GM23338 (cell line): ENCODE data around the gene SH3RF3. TPM values are rescaled to one million over a fixed set of nuclear protein-coding genes. Genes with fewer than 3 reads are reported as not detected.

Source experiments
- ATAC-seq: fragments of 200-7000 bp; cut with Tn5 transposase; 3 replicates; pipeline ENCODE4 v1.9.1; 2020
- DNase-seq: peaks from one replicate; pipeline ENCODE4 v3.0.0-alpha.2; 2015; ENCODE audit warnings: low spot score
- H2AFZ ChIP-seq: fragments of 200-600 bp; sonication (generic); 2 replicates; pipeline ENCODE4 v1.8.0; 2016; ENCODE audit warnings: antibody characterized with exemption, mild to moderate bottlenecking, moderate library complexity
- H3F3A ChIP-seq: fragments of 200-600 bp; sonication (generic); replicated peaks from 2 replicates; pipeline ENCODE4 v1.8.0; 2017; ENCODE audit warnings: antibody characterized with exemption, mixed run types, low read depth
- H3K27ac ChIP-seq: fragments of 200-600 bp; sonication (generic); 2 replicates; pipeline ENCODE4 v1.6.1; 2016; ENCODE audit warnings: low read depth
- H3K27me3 ChIP-seq: fragments of 200-600 bp; sonication (generic); 2 replicates; pipeline ENCODE4 v1.8.0; 2016; ENCODE audit warnings: mild to moderate bottlenecking, mixed run types, moderate library complexity; ENCODE audit not compliant: insufficient read depth
- H3K36me3 ChIP-seq: fragments of 200-600 bp; sonication (generic); 2 replicates; pipeline ENCODE4 v1.8.0; 2016; ENCODE audit warnings: mild to moderate bottlenecking; ENCODE audit not compliant: insufficient read depth
- H3K4me1 ChIP-seq: fragments of 200-600 bp; sonication (generic); 2 replicates; pipeline ENCODE4 v1.8.0; 2016; ENCODE audit warnings: mild to moderate bottlenecking, moderate library complexity; ENCODE audit not compliant: insufficient read depth
- H3K4me2 ChIP-seq: fragments of 200-600 bp; sonication (generic); 2 replicates; pipeline ENCODE4 v1.7.1; 2017; ENCODE audit warnings: mixed run types
- H3K4me3 ChIP-seq: fragments of 200-600 bp; sonication (generic); 2 replicates; pipeline ENCODE4 v1.6.1; 2016; ENCODE audit warnings: mixed run types
- H3K79me2 ChIP-seq: fragments of 200-600 bp; sonication (generic); replicated peaks from 2 replicates; pipeline ENCODE4 v1.8.0; 2017; ENCODE audit warnings: mild to moderate bottlenecking; ENCODE audit not compliant: insufficient read depth
- H3K9me2 ChIP-seq: fragments of 200-600 bp; sonication (generic); 2 replicates; pipeline ENCODE4 v1.8.0; 2017; ENCODE audit not compliant: insufficient read depth
- H4K20me1 ChIP-seq: fragments of 200-600 bp; sonication (generic); replicated peaks from 2 replicates; pipeline ENCODE4 v1.8.0; 2017; ENCODE audit warnings: mild to moderate bottlenecking; ENCODE audit not compliant: insufficient read depth
- H3K27ac Mint-ChIP-seq: 2 replicates; pipeline ENCODE4 v1.8.0; 2020; ENCODE audit warnings: inconsistent platforms, mild to moderate bottlenecking, moderate library complexity, mixed read lengths
- H3K27me3 Mint-ChIP-seq: 3 replicates; pipeline ENCODE4 v1.8.0; 2022; ENCODE audit warnings: low read depth, mild to moderate bottlenecking, moderate library complexity, mixed read lengths, inconsistent platforms; ENCODE audit not compliant: insufficient read depth, poor library complexity
- H3K36me3 Mint-ChIP-seq: 3 replicates; pipeline ENCODE4 v1.8.0; 2021; ENCODE audit warnings: low read depth, mild to moderate bottlenecking, inconsistent platforms, moderate library complexity, mixed read lengths
- H3K4me1 Mint-ChIP-seq: 3 replicates; pipeline ENCODE4 v1.8.0; 2020; ENCODE audit warnings: mild to moderate bottlenecking, inconsistent platforms, mixed read lengths
- H3K4me3 Mint-ChIP-seq: 3 replicates; pipeline ENCODE4 v1.8.0; 2021; ENCODE audit warnings: moderate library complexity, mild to moderate bottlenecking, inconsistent platforms, mixed read lengths
- H3K9me3 Mint-ChIP-seq: 3 replicates; pipeline ENCODE4 v1.8.0; 2020; ENCODE audit warnings: moderate library complexity, mild to moderate bottlenecking, inconsistent platforms, mixed read lengths
- CREB1 ChIP-seq: fragments of 250-450 bp; sonication (Bioruptor Pico); IDR thresholded peaks from 2 replicates; pipeline ENCODE4 v1.5.0; 2020; ENCODE audit warnings: low read depth, mild to moderate bottlenecking, moderate library complexity
- EZH2 ChIP-seq: fragments of 200-600 bp; sonication (generic); IDR thresholded peaks from one replicate; pipeline ENCODE4 v1.8.0; 2017; ENCODE audit warnings: antibody characterized with exemption, mild to moderate bottlenecking, low read depth; ENCODE audit not compliant: unreplicated experiment
- ZNF114 ChIP-seq: fragments of 250-450 bp; sonication (Bioruptor Pico); IDR thresholded peaks from 2 replicates; pipeline ENCODE4 v1.5.0; 2020; ENCODE audit warnings: mild to moderate bottlenecking, moderate library complexity
- polyA plus RNA-seq: library from polyadenylated mRNA; unstranded; fragments of >200 nt; fragmentation: Nextera tagmentation; extraction: Ambion mirVana; gene quantifications from 2 replicates; pipeline ENCODE4 v1.2.1, GENCODE V29; 2016
- total RNA-seq: library from RNA; depleted of rRNA; stranded (reverse); fragments of >200 nt; shearing (Covaris generic); gene quantifications from 2 replicates; pipeline ENCODE4 v1.2.3, GENCODE V29; 2014
- TF ChIP-seq, protein P1 (sequence below): IDR thresholded peaks from 2 replicates; pipeline ENCODE4 v1.6.1; 2016; ENCODE audit warnings: antibody characterized with exemption
- TF ChIP-seq, protein P2 (sequence below): IDR thresholded peaks from one replicate; pipeline ENCODE4 v1.6.1; 2018; ENCODE audit warnings: antibody characterized with exemption; ENCODE audit not compliant: unreplicated experiment
- TF ChIP-seq, protein P3 (sequence below): fragments of 250-450 bp; sonication (Bioruptor Pico); IDR thresholded peaks from 2 replicates; pipeline ENCODE4 v1.5.0; 2020; ENCODE audit warnings: mild to moderate bottlenecking, moderate library complexity

The SH3RF3 gene
- total and polyA plus RNA-seq, 2 experiments from 2014 or later, result 0.11 to 0.63 TPM

GRCh38 chr2:109384308-109385271 is 255.6 kb downstream of the SH3RF3 start:
- Histone ChIP-seq H3K79me2 (no peaks in the 10 kb centered on the region), H3K4me3 (no peak overlapping the region), H3K27ac (no peak overlapping the region), H3K9me2 (no peaks in the 10 kb centered on the region), H3K4me2 (0 out of 2 replicates have a peak overlapping the region, but pooled peaks have one; percentile 42), H4K20me1 (no peaks in the 10 kb centered on the region), H3F3A (0 out of 2 replicates have a peak, but pooled peaks cover 6% of the 10 kb centered on the region), H3K27me3 (no peaks in the 10 kb centered on the region), H3K36me3 (no peaks in the 10 kb centered on the region), H2AFZ (no peak overlapping the region), H3K4me1 (peaks cover 28% of the 10 kb centered on the region)
- Mint-ChIP-seq H3K4me3 (no peak overlapping the region), H3K27ac (no peak overlapping the region), H3K36me3 (no peaks in the 10 kb centered on the region), H3K27me3 (peaks cover 13% of the 10 kb centered on the region), H3K4me1 (peaks cover 51% of the 10 kb centered on the region), H3K9me3 (no peaks in the 10 kb centered on the region)
- DNase-seq (no peak), ATAC-seq (no peak)
- no peak for TF ChIP-seq ZNF114 (CRISPR knock-in tag)
- no peak for TF ChIP-seq EZH2
- TF ChIP-seq, protein P1, sequence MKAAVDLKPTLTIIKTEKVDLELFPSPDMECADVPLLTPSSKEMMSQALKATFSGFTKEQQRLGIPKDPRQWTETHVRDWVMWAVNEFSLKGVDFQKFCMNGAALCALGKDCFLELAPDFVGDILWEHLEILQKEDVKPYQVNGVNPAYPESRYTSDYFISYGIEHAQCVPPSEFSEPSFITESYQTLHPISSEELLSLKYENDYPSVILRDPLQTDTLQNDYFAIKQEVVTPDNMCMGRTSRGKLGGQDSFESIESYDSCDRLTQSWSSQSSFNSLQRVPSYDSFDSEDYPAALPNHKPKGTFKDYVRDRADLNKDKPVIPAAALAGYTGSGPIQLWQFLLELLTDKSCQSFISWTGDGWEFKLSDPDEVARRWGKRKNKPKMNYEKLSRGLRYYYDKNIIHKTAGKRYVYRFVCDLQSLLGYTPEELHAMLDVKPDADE, result no peak
- TF ChIP-seq, protein P2, sequence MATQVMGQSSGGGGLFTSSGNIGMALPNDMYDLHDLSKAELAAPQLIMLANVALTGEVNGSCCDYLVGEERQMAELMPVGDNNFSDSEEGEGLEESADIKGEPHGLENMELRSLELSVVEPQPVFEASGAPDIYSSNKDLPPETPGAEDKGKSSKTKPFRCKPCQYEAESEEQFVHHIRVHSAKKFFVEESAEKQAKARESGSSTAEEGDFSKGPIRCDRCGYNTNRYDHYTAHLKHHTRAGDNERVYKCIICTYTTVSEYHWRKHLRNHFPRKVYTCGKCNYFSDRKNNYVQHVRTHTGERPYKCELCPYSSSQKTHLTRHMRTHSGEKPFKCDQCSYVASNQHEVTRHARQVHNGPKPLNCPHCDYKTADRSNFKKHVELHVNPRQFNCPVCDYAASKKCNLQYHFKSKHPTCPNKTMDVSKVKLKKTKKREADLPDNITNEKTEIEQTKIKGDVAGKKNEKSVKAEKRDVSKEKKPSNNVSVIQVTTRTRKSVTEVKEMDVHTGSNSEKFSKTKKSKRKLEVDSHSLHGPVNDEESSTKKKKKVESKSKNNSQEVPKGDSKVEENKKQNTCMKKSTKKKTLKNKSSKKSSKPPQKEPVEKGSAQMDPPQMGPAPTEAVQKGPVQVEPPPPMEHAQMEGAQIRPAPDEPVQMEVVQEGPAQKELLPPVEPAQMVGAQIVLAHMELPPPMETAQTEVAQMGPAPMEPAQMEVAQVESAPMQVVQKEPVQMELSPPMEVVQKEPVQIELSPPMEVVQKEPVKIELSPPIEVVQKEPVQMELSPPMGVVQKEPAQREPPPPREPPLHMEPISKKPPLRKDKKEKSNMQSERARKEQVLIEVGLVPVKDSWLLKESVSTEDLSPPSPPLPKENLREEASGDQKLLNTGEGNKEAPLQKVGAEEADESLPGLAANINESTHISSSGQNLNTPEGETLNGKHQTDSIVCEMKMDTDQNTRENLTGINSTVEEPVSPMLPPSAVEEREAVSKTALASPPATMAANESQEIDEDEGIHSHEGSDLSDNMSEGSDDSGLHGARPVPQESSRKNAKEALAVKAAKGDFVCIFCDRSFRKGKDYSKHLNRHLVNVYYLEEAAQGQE, result no peak
- TF ChIP-seq, protein P3, sequence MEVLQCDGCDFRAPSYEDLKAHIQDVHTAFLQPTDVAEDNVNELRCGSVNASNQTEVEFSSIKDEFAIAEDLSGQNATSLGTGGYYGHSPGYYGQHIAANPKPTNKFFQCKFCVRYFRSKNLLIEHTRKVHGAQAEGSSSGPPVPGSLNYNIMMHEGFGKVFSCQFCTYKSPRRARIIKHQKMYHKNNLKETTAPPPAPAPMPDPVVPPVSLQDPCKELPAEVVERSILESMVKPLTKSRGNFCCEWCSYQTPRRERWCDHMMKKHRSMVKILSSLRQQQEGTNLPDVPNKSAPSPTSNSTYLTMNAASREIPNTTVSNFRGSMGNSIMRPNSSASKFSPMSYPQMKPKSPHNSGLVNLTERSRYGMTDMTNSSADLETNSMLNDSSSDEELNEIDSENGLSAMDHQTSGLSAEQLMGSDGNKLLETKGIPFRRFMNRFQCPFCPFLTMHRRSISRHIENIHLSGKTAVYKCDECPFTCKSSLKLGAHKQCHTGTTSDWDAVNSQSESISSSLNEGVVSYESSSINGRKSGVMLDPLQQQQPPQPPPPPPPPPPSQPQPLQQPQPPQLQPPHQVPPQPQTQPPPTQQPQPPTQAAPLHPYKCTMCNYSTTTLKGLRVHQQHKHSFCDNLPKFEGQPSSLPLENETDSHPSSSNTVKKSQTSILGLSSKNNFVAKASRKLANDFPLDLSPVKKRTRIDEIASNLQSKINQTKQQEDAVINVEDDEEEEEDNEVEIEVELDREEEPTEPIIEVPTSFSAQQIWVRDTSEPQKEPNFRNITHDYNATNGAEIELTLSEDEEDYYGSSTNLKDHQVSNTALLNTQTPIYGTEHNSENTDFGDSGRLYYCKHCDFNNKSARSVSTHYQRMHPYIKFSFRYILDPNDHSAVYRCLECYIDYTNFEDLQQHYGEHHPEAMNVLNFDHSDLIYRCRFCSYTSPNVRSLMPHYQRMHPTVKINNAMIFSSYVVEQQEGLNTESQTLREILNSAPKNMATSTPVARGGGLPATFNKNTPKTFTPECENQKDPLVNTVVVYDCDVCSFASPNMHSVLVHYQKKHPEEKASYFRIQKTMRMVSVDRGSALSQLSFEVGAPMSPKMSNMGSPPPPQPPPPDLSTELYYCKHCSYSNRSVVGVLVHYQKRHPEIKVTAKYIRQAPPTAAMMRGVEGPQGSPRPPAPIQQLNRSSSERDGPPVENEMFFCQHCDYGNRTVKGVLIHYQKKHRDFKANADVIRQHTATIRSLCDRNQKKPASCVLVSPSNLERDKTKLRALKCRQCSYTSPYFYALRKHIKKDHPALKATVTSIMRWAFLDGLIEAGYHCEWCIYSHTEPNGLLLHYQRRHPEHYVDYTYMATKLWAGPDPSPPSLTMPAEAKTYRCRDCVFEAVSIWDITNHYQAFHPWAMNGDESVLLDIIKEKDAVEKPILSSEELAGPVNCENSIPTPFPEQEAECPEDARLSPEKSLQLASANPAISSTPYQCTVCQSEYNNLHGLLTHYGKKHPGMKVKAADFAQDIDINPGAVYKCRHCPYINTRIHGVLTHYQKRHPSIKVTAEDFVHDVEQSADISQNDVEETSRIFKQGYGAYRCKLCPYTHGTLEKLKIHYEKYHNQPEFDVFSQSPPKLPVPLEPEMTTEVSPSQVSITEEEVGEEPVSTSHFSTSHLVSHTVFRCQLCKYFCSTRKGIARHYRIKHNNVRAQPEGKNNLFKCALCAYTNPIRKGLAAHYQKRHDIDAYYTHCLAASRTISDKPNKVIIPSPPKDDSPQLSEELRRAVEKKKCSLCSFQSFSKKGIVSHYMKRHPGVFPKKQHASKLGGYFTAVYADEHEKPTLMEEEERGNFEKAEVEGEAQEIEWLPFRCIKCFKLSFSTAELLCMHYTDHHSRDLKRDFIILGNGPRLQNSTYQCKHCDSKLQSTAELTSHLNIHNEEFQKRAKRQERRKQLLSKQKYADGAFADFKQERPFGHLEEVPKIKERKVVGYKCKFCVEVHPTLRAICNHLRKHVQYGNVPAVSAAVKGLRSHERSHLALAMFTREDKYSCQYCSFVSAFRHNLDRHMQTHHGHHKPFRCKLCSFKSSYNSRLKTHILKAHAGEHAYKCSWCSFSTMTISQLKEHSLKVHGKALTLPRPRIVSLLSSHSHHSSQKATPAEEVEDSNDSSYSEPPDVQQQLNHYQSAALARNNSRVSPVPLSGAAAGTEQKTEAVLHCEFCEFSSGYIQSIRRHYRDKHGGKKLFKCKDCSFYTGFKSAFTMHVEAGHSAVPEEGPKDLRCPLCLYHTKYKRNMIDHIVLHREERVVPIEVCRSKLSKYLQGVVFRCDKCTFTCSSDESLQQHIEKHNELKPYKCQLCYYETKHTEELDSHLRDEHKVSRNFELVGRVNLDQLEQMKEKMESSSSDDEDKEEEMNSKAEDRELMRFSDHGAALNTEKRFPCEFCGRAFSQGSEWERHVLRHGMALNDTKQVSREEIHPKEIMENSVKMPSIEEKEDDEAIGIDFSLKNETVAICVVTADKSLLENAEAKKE (CRISPR knock-in tag), result no peak
- no peak for TF ChIP-seq CREB1
